ENCODE data around the gene ANKS1B. TPM values are rescaled to one million over a fixed set of nuclear protein-coding genes. Genes with fewer than 3 reads are reported as not detected.
"Not testable (repeated sequence)": the region's sequence is repeated elsewhere in the genome, so short reads cannot be mapped to it uniquely, and the experiment has no call there.

Gene ANKS1B
- total RNA-seq, 1 donor from 2014 or later = not detected

DNA sequence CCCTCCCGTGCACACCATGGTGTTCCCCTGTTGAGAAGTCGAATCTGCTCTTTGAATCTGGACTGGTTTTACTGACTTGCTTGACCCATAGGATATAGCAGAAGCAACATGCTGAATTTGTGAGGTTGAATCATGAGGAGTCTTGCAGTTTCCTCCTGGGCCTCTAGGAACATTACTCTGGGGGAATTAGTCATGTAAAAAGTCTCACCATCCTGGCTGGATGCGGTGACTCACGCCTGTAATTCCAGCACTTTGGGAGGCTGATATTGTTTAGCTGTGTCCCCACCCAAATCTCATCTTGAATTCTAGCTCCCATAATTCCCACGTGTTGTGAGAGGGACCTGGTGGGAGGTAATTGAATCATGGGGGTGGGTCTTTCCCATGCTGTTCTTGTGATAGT, 1228.9 kb downstream of the ANKS1B start:
- DNase-seq (ENCODE audit: extremely low read depth, low read depth, low spot score) = not testable (repeated sequence)

- no peak for DNase-seq (ENCODE audit: extremely low read depth, low read depth, low spot score)
These were observed 1230.6 kb downstream of the ANKS1B start for GRCh38 chr12:98754095-98754494.

DNA sequence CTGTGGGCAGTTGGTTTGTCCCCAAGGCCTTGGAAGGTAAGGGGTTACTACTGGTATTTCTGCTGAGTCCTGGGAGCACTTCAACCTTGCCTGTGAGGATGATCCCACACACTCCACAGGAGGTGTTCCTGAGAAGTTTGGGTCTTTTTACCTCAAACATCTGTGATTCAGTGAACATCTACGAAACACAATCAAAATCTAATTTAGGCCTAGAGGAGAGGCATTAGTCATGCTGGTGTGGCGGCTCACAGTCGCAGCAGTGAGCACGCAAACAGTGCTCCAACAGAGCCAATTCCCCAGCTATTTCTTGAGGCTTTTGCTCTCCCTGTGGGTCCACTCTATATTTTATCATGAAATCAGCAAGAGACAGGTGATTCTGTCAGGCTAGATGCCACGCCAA, 1232.0 kb downstream of the ANKS1B start:
- DNase-seq (ENCODE audit: extremely low read depth, low read depth, low spot score) = no peak

- DNase-seq (ENCODE audit: extremely low read depth, low read depth, low spot score) = no peak
These were observed 1233.1 kb downstream of the ANKS1B start for GRCh38 chr12:98751580-98752115.

DNA sequence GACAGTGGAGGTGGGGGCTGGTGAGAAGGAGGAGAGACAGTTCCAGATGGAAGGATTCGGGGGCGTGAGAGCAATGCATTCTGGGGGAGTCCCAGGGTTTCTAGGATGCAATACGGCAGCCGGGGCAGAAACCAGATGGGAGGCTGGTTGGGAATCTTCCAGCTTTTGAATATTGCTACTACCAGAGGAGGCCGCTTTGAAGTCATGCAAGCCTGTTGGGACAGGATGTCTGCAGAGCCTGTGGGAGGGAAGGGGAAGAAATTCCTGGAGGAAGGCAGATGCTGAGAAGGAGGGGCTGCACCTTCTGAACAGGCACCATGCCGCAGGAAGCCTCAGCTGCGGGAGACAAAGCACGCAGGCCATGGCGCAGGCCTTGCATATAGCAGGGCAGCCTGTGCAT, 1234.2 kb downstream of the ANKS1B start:
- no peak for DNase-seq (ENCODE audit: extremely low read depth, low read depth, low spot score)

DNA sequence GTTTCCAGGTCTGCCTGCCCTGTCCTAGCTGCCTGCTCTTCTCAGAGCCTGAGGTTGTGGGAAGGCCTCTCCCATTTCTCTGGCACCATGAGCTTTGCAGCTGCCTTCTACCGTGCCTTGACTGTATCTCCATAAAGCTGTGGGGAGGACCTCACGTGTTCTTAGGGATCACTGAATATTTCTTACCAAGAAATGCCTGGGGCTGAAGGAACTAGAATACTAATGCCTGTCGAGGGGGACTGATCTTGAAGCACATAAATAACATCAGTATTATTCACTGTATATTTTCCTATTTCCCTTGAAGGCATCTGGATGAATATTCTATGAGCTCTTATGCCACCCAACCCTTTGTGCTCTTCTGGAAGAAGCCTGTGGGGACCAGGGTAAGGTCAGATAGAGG, 1236.3 kb downstream of the ANKS1B start:
- DNase-seq (ENCODE audit: extremely low read depth, low read depth, low spot score) = no peak

DNA sequence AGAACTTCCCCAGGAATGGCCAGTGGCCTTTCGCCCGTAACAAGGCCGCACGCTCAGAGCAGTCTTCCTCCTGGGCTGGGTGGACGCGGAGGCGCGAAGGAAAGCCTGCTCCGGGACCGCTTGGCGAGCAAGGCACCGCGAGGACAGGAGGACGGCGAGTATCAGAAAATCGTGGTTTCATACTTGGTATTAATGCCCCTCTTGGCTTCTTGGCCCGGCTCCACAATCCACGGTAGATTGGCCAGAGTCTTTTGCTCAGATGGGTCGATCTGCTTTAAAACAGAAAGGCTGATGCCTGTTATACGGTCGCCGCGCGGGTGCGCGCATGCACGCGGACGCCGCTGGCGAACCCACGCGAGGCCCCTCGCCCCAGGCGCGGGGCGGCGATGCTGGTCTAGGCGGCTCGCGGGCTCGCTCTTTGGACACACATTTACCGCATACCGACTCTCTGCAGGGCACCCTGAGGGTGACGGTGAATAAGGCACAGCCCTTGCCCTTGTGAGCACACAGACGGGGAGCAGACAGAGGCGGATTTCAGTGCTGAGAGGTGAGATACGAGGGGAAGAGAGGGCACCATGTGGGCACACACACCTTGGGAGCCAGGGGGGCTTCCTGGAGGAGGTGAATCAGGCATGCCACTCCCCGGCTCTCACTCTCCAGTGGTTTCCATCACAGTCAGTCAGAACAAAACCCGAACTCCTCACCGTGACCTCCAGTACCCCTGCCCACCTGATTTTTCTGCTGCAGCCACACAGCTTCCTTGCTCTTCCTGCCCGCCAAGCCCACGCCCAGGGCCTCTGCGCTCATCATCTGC, 1239.0 kb downstream of the ANKS1B start:
- no peak for DNase-seq (ENCODE audit: extremely low read depth, low read depth, low spot score)

DNA sequence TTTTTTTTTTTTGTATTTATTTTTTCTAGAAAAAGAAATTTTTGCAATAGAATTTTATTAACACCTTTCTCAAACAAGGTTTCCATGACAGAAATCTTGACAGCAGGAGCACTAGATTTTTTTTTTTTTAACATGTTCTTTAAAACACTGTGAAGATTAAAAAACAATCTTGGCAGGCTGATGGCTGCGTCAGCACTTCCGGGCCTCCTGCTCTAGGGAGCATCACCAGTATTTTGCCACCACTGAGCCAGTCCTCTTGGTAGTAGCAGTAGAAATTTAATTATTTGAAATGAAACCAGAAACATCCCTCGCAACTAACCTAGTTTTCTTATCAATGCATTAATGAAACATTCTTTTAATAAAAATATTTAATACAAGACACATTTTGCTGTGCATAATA, 1240.1 kb downstream of the ANKS1B start:
- DNase-seq (ENCODE audit: extremely low read depth, low read depth, low spot score) = no peak

- DNase-seq (ENCODE audit: extremely low read depth, low read depth, low spot score) = no peak
These were observed 1241.3 kb downstream of the ANKS1B start for GRCh38 chr12:98743362-98743953.

- DNase-seq (ENCODE audit: extremely low read depth, low read depth, low spot score) = no peak
These were observed 1243.0 kb downstream of the ANKS1B start for GRCh38 chr12:98741556-98742265.

DNA sequence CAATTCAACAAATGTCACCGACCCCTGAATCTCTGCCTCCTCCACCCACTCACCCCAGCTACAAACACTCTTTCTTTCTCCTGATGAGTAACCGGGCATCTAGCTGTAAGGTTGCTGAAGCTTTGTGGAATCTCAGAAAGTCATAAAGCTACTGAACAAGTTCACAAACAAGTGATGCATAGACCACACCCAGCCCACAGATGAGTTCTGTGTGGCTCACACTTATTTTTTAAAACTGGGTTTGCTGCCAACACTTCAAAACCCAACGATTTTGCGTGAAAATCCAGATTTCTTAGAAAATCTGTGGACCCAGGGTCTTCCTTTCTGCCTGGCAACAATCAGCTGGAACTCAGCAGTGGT, 1243.6 kb downstream of the ANKS1B start:
- DNase-seq (ENCODE audit: extremely low read depth, low read depth, low spot score) = no peak

DNA sequence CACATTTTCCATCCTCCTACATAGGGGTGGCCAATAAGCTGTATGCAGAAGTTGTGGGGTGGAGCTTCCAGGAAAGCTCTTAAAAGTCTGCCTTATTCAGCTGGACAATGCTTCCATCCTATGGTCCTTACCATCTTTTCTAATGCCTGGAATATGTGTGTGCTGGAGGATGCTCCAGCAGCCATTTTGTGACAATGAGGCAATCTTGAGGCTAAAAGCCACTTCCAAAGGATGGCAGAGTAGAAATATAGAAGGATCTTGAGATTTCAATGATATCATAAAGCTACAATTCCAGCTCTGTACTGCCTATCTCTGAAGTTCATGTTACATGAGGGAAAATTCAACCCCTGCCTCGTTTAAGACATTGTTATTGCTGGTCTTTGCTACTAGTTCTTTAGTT, 1244.0 kb downstream of the ANKS1B start:
- no peak for DNase-seq (ENCODE audit: extremely low read depth, low read depth, low spot score)

- no peak for DNase-seq (ENCODE audit: extremely low read depth, low read depth, low spot score)
These were observed 1246.2 kb downstream of the ANKS1B start for GRCh38 chr12:98738539-98738938.

- no peak for DNase-seq (ENCODE audit: extremely low read depth, low read depth, low spot score)
These were observed 1246.7 kb downstream of the ANKS1B start for GRCh38 chr12:98738002-98738401.

DNA sequence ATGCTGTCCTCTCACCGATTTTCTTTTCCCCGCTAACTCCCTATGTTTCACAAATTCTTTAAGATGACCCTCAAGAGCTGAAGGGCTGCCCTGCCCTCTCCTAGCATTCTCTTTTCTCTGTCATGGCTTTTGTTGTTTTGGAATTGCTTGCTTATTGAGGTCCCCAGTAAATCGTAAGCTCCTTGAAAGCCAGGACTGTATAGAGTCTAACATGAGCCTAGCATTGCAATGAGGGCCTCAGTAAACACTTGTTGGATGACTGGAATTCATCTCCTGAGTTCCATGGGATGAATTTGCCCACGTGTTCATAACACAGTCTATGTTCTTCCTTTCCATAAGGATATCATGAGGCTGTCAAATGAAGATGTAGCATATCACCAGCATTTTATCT, 1247.4 kb downstream of the ANKS1B start:
- no peak for DNase-seq (ENCODE audit: extremely low read depth, low read depth, low spot score)

DNA sequence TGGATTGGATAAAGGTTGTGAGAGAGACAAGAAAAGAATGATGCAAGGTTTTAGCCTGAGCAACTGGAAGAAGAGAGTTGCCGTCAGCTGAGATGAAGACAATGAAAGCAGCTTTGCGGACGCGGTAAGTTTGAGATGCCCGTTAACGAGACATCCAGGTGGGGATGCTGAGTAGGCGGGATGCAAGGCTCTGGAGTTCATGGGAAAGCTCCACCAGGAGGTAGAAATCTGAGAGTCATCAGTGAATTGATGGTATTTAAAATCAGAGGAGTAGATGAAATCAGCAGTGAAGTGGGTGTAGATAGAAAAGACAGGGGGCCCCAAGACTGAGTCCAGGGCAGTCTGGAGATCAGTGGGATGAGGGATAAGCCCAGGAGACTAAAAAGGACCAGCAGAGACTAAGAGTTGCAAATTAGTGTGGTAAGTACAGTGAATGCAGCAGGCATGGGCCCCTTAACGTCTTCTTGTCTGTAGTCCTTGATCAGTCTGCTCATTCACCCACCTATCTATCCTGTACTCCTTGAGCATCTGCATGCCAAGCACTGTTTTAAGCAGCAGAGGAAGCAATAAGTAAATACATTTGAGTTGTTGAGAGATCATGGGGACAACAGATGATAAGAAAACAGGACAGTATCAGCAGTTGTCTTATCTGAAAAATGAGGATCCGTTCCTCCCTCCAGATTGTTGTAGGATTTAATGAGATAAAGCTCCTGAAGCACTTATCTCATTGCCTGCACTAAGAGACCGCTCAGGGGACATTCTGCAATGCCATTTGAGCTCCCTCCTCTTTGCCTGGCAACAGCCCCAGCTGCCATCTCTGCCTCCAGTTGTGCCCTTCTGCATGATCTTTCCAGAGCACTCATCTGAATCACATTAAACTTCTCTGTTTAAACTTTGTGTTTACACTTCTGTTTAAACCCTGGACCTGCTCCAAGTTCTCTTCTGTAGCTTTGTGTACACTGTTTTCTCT, 1248.1 kb downstream of the ANKS1B start:
- no peak for DNase-seq (ENCODE audit: extremely low read depth, low read depth, low spot score)

- no peak for DNase-seq (ENCODE audit: extremely low read depth, low read depth, low spot score)
These were observed 1248.9 kb downstream of the ANKS1B start for GRCh38 chr12:98735821-98736220.

- DNase-seq (ENCODE audit: extremely low read depth, low read depth, low spot score) = no peak
These were observed 1250.9 kb downstream of the ANKS1B start for GRCh38 chr12:98733667-98734350.

DNA sequence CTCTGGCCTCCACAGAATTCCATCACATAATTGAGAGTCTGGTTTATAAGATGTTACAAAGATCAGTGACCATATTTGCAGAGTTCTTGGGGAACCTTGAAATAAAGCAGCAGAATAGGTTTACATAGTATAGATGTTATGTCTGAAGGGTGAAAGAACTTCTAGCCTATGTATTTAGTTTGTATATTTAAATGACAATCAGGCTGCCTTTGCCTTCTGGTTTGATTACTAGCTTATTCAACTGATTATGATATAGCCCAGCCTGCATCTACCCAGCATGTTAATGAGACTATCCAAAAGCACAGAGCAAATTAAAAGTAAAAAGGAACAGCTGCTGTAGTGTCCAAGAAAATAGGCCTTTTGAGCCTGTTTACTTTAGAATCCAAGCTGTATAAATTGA, 1254.3 kb downstream of the ANKS1B start:
- no peak for DNase-seq (ENCODE audit: extremely low read depth, low read depth, low spot score)

DNA sequence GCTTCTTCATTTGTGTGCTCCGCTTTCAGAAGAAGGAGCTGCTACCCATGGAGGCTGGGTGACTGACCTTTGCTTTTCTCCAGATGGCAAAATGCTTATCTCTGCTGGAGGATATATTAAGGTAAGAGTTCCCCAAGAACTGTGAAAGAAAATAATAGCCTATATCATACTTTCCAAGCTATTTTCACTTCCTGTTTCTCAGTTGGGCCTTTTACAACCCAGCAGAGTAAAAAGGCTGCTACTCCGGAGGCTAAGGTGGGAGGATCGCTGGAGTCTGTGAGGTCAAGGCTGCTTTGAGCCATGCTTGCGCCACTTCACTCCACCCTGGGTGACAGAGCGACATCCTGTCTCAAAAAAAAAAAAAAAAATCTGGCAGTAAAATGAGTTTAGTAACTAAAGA, 1257.5 kb downstream of the ANKS1B start:
- no peak for DNase-seq (ENCODE audit: extremely low read depth, low read depth, low spot score)

Measured in glomerular endothelial cell (primary cell).